WTC11 (cell line): Measurements from ENCODE around the gene SPATA17. TPM values are rescaled to one million over a fixed set of nuclear protein-coding genes. Genes with fewer than 3 reads are reported as not detected.

ENCODE experiments used
- ATAC-seq: fragments of 200-7000 bp; cut with Tn5 transposase; 2 replicates; pipeline ENCODE4 v1.10.0; 2021; ENCODE audit warnings: mild to moderate bottlenecking, moderate library complexity
- CTCF ChIA-PET: fragments of 300-600 bp; sonication (Branson Sonifier 250); formaldehyde crosslinking; loops from one replicate; lab custom pipeline; 2021; ENCODE audit warnings: antibody characterized with exemption; lab: Charles Lee
- POLR2A ChIA-PET: fragments of 350-600 bp; sonication (Branson Sonifier 250); formaldehyde crosslinking; loops from one replicate; lab custom pipeline; 2021; ENCODE audit warnings: antibody characterized with exemption; lab: Charles Lee
- DNase-seq: peaks from one replicate; pipeline ENCODE4 v3.0.0; 2021; ENCODE audit warnings: low spot score
- H3K27ac Mint-ChIP-seq: 2 replicates; pipeline ENCODE4 v1.8.0; 2021; ENCODE audit warnings: mixed read lengths
- H3K27me3 Mint-ChIP-seq: 2 replicates; pipeline ENCODE4 v1.8.0; 2021; ENCODE audit warnings: low read depth, mild to moderate bottlenecking, moderate library complexity, mixed read lengths
- H3K36me3 Mint-ChIP-seq: 2 replicates; pipeline ENCODE4 v1.8.0; 2021; ENCODE audit warnings: mixed read lengths
- H3K4me1 Mint-ChIP-seq: 2 replicates; pipeline ENCODE4 v1.8.0; 2022; ENCODE audit warnings: mixed read lengths
- H3K4me3 Mint-ChIP-seq: 2 replicates; pipeline ENCODE4 v1.8.0; 2021; ENCODE audit warnings: mild to moderate bottlenecking, moderate library complexity, mixed read lengths
- H3K9me3 Mint-ChIP-seq: 2 replicates; pipeline ENCODE4 v1.8.0; 2021; ENCODE audit warnings: mixed read lengths
- ATF1 ChIP-seq: sonication (generic); formaldehyde crosslinking; IDR thresholded peaks from 2 replicates; pipeline ENCODE4 v1.8.1; 2023; ENCODE audit warnings: mild to moderate bottlenecking, moderate library complexity, missing genetic modification reagents
- ATF2 ChIP-seq: sonication (generic); formaldehyde crosslinking; IDR thresholded peaks from 2 replicates; pipeline ENCODE4 v1.8.1; 2022; ENCODE audit warnings: low read depth, missing genetic modification reagents, borderline replicate concordance
- ATF3 ChIP-seq: sonication (generic); formaldehyde crosslinking; conservative IDR thresholded peaks from 2 replicates; pipeline ENCODE4 v1.8.1; 2022; ENCODE audit warnings: mild to moderate bottlenecking, missing genetic modification reagents
- CBFB ChIP-seq: sonication (generic); formaldehyde crosslinking; IDR thresholded peaks from 2 replicates; pipeline ENCODE4 v1.8.1; 2022; ENCODE audit warnings: mild to moderate bottlenecking, low read depth, missing genetic modification reagents
- CDX4 ChIP-seq: fragments of 250-450 bp; sonication (Bioruptor Pico); IDR thresholded peaks from 2 replicates; pipeline ENCODE4 v1.9.0; 2021; ENCODE audit warnings: moderate library complexity, mild to moderate bottlenecking, inconsistent platforms, borderline replicate concordance
- EMX1 ChIP-seq: fragments of 250-450 bp; sonication (Bioruptor Pico); IDR thresholded peaks from 2 replicates; pipeline ENCODE4 v1.8.0; 2021; ENCODE audit warnings: mild to moderate bottlenecking
- ERG ChIP-seq: fragments of 250-450 bp; sonication (Bioruptor Pico); IDR thresholded peaks from 2 replicates; pipeline ENCODE4 v1.8.0; 2021; ENCODE audit warnings: mild to moderate bottlenecking
- ETV6 ChIP-seq: sonication (generic); formaldehyde crosslinking; IDR thresholded peaks from 2 replicates; pipeline ENCODE4 v1.8.1; 2022; ENCODE audit warnings: mild to moderate bottlenecking, missing genetic modification reagents
- FOXK1 ChIP-seq: sonication (generic); formaldehyde crosslinking; IDR thresholded peaks from 2 replicates; pipeline ENCODE4 v1.8.0; 2022; ENCODE audit warnings: mild to moderate bottlenecking, moderate library complexity, missing genetic modification reagents
- FOXP1 ChIP-seq: sonication (generic); formaldehyde crosslinking; IDR thresholded peaks from 2 replicates; pipeline ENCODE4 v1.8.0; 2022; ENCODE audit warnings: missing genetic modification reagents, mild to moderate bottlenecking, moderate library complexity, borderline replicate concordance
- FOXP4 ChIP-seq: sonication (generic); formaldehyde crosslinking; IDR thresholded peaks from 2 replicates; pipeline ENCODE4 v1.8.0; 2022; ENCODE audit warnings: mild to moderate bottlenecking, missing genetic modification reagents
- JAZF1 ChIP-seq: fragments of 250-450 bp; sonication (Bioruptor Pico); IDR thresholded peaks from 2 replicates; pipeline ENCODE4 v1.9.0; 2021; ENCODE audit warnings: moderate library complexity, mild to moderate bottlenecking, inconsistent platforms
- MAX ChIP-seq: sonication (generic); formaldehyde crosslinking; IDR thresholded peaks from 2 replicates; pipeline ENCODE4 v1.8.0; 2022; ENCODE audit warnings: mild to moderate bottlenecking, missing genetic modification reagents
- OVOL2 ChIP-seq: fragments of 250-450 bp; sonication (Bioruptor Pico); IDR thresholded peaks from 2 replicates; pipeline ENCODE4 v1.9.0; 2021; ENCODE audit warnings: mild to moderate bottlenecking, borderline replicate concordance
- PREB ChIP-seq: sonication (generic); formaldehyde crosslinking; IDR thresholded peaks from 2 replicates; pipeline ENCODE4 v1.8.1; 2022; ENCODE audit warnings: mild to moderate bottlenecking, missing genetic modification reagents, moderate library complexity, borderline replicate concordance
- PRRX2 ChIP-seq: fragments of 250-450 bp; sonication (Bioruptor Pico); IDR thresholded peaks from 2 replicates; pipeline ENCODE4 v1.8.0; 2021; ENCODE audit warnings: mild to moderate bottlenecking
- SMAD4 ChIP-seq: sonication (generic); formaldehyde crosslinking; IDR thresholded peaks from 2 replicates; pipeline ENCODE4 v1.8.0; 2022; ENCODE audit warnings: mild to moderate bottlenecking, missing genetic modification reagents
- TEAD4 ChIP-seq: sonication (generic); formaldehyde crosslinking; IDR thresholded peaks from 2 replicates; pipeline ENCODE4 v1.8.0; 2022; ENCODE audit warnings: mild to moderate bottlenecking, missing genetic modification reagents
- USF1 ChIP-seq: sonication (generic); formaldehyde crosslinking; IDR thresholded peaks from 2 replicates; pipeline ENCODE4 v1.8.0; 2022; ENCODE audit warnings: mild to moderate bottlenecking, missing genetic modification reagents
- ZNF121 ChIP-seq: sonication (generic); formaldehyde crosslinking; IDR thresholded peaks from 2 replicates; pipeline ENCODE4 v1.8.0; 2023; ENCODE audit warnings: missing genetic modification reagents
- total RNA-seq: library from RNA; stranded (reverse); gene quantifications from 3 replicates; pipeline ENCODE4 v1.2.3, GENCODE V29; 2021

Gene SPATA17
- total RNA-seq, 1 experiment from 2014 or later, result 1.3 TPM

- TF ChIP-seq USF1 (CRISPR knock-in tag) (no peak), FOXP1 (CRISPR knock-in tag) (no peak)
Observed at GRCh38 chr1:217812175-217812574, 181.0 kb downstream of the SPATA17 start (continued).

- CTCF ChIA-PET, result no interaction called here
- Mint-ChIP-seq H3K27me3 (no peaks in the 10 kb centered on the region; the same call in 1 of the 2 replicates), H3K9me3 (peaks cover 7% of the 10 kb centered on the region), H3K36me3 (no peaks in the 10 kb centered on the region), H3K4me1 (no peaks in the 10 kb centered on the region), H3K27ac (no peak overlapping the region), H3K4me3 (no peak overlapping the region)
- POLR2A ChIA-PET, result no interaction called here
- no peak for ATAC-seq
- DNase-seq, result no peak
- no peak for TF ChIP-seq TEAD4 (CRISPR knock-in tag)
- no peak for TF ChIP-seq ERG (CRISPR knock-in tag)
- no peak for TF ChIP-seq FOXK1 (CRISPR knock-in tag)
- TF ChIP-seq SMAD4 (CRISPR knock-in tag), result no peak
- no peak for TF ChIP-seq ATF1 (CRISPR knock-in tag)
- no peak for TF ChIP-seq ATF2 (CRISPR knock-in tag)
- TF ChIP-seq PREB (CRISPR knock-in tag), result no peak
- TF ChIP-seq OVOL2, result no peak
- no peak for TF ChIP-seq PRRX2 (CRISPR knock-in tag)
- TF ChIP-seq CBFB (CRISPR knock-in tag), result no peak
- TF ChIP-seq ETV6, result no peak
- no peak for TF ChIP-seq ZNF121 (CRISPR knock-in tag)
- no peak for TF ChIP-seq MAX (CRISPR knock-in tag)
- TF ChIP-seq ATF3 (CRISPR knock-in tag), result no peak
- TF ChIP-seq EMX1 (CRISPR knock-in tag), result no peak
- TF ChIP-seq FOXP4 (CRISPR knock-in tag), result no peak
- no peak for TF ChIP-seq CDX4 (CRISPR knock-in tag)
- no peak for TF ChIP-seq JAZF1
Observed at GRCh38 chr1:217813031-217813430, 181.9 kb downstream of the SPATA17 start.
